A549 (cell line): Measurements from ENCODE around the gene SF3B4.

ENCODE experiments used
- EHMT2 ChIP-seq: fragments of 200-600 bp; sonication (generic); IDR thresholded peaks from 2 replicates; pipeline ENCODE4 v1.6.1; 2016; ENCODE audit warnings: antibody characterized with exemption, low read depth, mild to moderate bottlenecking, moderate library complexity
- JUN ChIP-seq, 2 experiments: fragments of >200 bp; sonication (Bioruptor Twin); formaldehyde crosslinking; IDR thresholded peaks; 2 replicates in 1 of 2; 3 replicates in 1 of 2; pipeline ENCODE4 v1.6.1; 2016 to 2017

DNA sequence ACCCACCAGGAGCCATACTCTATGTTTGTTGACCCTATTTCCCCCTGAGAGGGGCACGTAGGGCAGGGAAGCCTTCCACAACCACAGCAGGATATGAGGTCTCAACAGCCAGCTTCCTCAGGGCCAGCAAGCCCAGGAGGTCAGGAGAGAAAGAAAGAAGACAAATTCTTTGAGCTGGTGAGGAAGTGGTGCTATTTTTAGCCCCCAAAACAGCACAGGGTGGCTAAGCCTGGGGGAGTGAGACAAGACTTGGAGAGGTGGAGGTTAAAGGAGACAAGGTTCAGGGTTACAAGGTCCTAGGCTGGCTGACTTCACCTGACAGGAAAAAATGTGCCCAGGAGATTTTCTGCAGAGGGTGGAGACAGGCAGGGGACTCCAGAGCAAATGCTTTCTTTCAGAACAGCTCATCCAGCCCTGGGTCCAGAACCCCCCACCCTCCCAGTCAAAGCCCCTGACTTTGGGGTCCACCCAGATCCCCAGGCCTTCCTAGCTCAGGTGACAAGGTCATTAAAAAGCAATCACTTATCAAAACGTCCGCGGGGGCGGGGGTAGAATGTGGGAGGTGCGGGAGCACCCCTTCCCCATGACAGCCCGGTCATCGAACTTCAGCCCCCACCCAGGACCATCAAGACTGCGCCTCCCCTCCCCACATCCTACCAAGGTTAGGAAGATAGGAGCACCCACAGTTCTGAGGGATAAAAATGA lies 11.3 kb downstream of the SF3B4 start:
- TF ChIP-seq EHMT2 (no peak), JUN (IDR thresholded peaks at IDR 0.05) (no peak)
